ENCODE measurements around the gene FBXW7.

Gene FBXW7

DNA sequence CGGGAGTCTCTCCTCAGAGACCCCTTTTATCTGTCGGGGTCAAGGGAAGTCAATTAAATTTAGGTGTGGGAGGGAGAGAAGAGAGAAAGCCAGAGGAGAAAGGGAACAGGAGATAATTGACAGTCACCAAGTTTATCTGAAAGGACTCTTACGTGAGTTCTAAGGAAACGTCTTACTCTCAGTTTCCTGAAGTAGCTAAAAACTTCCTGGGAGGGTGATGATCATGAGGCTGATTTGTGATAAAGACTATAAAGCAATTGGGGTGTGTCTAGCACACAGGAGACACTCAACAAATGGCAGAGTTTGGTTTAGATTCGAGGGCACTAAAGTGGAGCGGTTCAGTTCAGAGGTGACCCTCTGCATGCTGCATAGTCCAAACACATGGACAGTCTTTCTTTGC lies 254.1 kb downstream of the FBXW7 start:
- no peak for DNase-seq (ENCODE audit: low spot score)

DNA sequence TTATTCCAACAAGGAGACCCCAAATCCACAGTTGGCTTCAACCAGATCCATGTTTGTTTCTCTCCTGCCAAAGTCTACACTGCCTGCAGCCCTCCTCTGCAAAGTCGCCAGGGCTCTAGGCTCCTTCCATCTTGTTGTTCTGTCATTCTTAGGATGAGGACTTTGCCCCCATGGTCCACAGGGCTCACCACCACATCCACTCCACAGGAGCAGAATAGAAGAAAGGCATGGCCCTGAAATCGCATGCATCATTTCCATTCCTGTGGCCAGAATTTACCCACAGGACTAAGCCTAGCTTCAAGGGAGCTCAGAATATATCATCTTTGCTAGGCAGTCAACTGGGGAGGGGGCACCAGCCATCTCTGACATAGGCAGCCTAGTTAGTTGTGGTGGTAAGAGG lies 254.7 kb downstream of the FBXW7 start:
- DNase-seq (ENCODE audit: low spot score): no peak

GRCh38 chr4:152279234-152279566 lies 256.7 kb downstream of the FBXW7 start:
- no peak for DNase-seq (ENCODE audit: low spot score)

- peak; percentile 23 for DNase-seq (ENCODE audit: low spot score)
Measured at GRCh38 chr4:152278505-152279233, 257.2 kb downstream of the FBXW7 start.

GRCh38 chr4:152278172-152278504 lies 257.8 kb downstream of the FBXW7 start:
- no peak for DNase-seq (ENCODE audit: low spot score)

DNA sequence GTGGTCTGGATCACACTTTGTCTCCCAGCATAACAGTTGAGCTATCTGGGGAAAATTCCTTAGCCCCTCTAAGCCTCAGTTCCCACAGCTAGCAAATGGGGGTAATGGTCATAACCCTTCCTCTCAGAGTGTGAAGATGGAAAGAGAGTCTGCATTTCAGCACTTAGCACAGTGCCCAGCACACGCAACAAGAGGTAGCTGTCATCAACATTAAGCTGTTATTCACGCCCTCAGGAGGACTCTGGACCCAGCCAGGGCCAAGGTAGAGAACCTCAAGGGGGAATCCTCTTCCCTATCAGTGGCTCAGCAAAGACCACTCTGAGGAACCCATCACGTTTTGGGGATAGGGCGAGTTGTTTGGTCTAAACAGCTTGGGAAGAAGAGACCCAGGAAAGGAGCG lies 258.6 kb downstream of the FBXW7 start:
- no peak for DNase-seq (ENCODE audit: low spot score)

DNA sequence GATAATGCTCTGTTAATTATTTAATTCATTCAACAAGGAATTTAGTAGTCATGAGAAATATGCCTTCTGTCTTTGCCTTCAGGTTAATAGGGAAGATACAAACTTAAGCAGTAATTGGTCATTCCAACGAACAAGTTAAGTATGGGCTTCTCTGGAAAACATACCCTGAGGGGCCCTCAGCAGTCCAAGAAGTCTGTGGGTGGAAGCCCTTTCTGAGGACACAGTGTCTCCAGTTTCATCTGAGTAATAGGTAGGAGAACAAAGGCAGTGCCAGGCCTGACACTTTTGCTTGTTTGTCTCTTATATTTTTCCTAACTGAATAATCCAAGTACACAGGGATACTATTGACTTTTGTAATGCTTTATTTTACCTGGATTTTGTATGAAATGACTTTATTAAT lies 262.5 kb downstream of the FBXW7 start:
- DNase-seq (ENCODE audit: low spot score): no peak
